Activated CD8-positive, alpha-beta memory T cell treated with anti-CD3 and anti-CD28 coated beads for 24 hours (primary cell): ENCODE data around the gene PLAAT3.
"Not testable (repeated sequence)": the region's sequence is repeated elsewhere in the genome, so short reads cannot be mapped to it uniquely, and the experiment has no call there.

Experiments
- DNase-seq: peaks from one replicate; pipeline ENCODE4 v3.0.0-alpha.2; 2020

Gene PLAAT3

GRCh38 chr11:63535734-63536133 lies 78.5 kb downstream of the PLAAT3 start:
- no peak for DNase-seq

GRCh38 chr11:63534895-63535461 lies 79.3 kb downstream of the PLAAT3 start:
- no peak for DNase-seq

GRCh38 chr11:63534076-63534475 lies 80.2 kb downstream of the PLAAT3 start:
- no peak for DNase-seq

- DNase-seq: peak; percentile 51
Measured at GRCh38 chr11:63532799-63533475, 81.3 kb downstream of the PLAAT3 start.

GRCh38 chr11:63532117-63532516 lies 82.1 kb downstream of the PLAAT3 start:
- no peak for DNase-seq

- DNase-seq: peak; percentile 58
Measured at GRCh38 chr11:63531074-63531792, 83.0 kb downstream of the PLAAT3 start.

- no peak for DNase-seq
Measured at GRCh38 chr11:63530021-63530420, 84.2 kb downstream of the PLAAT3 start.

GRCh38 chr11:63529373-63529772 lies 84.9 kb downstream of the PLAAT3 start:
- DNase-seq: not testable (repeated sequence)

- DNase-seq: not testable (repeated sequence)
Measured at GRCh38 chr11:63528729-63529278, 85.4 kb downstream of the PLAAT3 start.

- not testable (repeated sequence) for DNase-seq
Measured at GRCh38 chr11:63528156-63528555, 86.1 kb downstream of the PLAAT3 start.

- no peak for DNase-seq
Measured at GRCh38 chr11:63527667-63528066, 86.6 kb downstream of the PLAAT3 start.
